ENCODE results near the gene MAP3K2. TPM values are rescaled to one million over a fixed set of nuclear protein-coding genes. Genes with fewer than 3 reads are reported as not detected.

MAP3K2 gene
- total RNA-seq, 1 donor from 2014 or later = 66.1 TPM

DNA sequence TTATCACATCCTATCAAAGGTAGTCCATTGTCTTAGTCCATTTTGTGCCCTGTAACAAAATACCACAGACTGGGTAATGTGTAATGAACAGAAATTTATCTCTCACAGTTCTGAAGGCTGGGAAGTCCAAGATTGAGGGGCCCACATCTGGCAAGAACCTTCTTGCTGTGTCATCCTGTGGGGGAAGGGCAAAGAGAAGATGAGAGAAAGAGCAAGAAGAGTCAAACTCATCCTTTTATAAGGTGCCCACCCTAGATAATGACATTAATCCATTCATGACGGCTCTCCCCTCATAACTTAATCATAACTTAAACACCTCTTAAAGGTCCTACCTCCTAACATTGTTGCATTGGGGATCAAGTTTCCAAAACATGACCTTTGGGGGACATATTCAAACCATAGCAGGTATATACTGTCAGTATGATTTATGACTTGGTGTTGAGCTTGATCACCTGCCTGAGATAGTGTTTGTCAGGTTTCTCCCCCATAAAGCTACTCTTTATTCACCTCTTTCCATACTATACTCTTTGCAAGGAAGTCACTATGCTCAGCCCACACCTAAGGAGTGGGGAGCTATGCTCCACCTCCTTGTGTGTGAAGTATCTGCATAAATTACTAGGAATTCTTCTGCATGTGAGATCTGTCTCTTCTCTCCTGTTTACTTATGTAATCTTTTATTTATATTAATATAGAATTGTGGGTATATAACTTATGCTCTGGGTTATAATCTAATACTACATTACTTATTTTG, 5.2 kb upstream of the MAP3K2 start:
- DNase-seq (ENCODE audit: low spot score) = no peak
- peaks cover 4% of the 10 kb centered on the region for H3K36me3 Mint-ChIP-seq (ENCODE audit: low read depth)
- peak overlapping the region; percentile 35 for H3K27ac Mint-ChIP-seq
- peaks cover 8% of the 10 kb centered on the region for H3K9me3 Mint-ChIP-seq
- no peak overlapping the region for H3K4me3 Mint-ChIP-seq
- H3K27me3 Mint-ChIP-seq (ENCODE audit: insufficient read depth) = no peaks in the 10 kb centered on the region
- intact Hi-C loops (cut with micrococcal nuclease) = no loop called here
- peaks cover 50% of the 10 kb centered on the region for H3K4me1 Mint-ChIP-seq (ENCODE audit: low read depth)

DNA sequence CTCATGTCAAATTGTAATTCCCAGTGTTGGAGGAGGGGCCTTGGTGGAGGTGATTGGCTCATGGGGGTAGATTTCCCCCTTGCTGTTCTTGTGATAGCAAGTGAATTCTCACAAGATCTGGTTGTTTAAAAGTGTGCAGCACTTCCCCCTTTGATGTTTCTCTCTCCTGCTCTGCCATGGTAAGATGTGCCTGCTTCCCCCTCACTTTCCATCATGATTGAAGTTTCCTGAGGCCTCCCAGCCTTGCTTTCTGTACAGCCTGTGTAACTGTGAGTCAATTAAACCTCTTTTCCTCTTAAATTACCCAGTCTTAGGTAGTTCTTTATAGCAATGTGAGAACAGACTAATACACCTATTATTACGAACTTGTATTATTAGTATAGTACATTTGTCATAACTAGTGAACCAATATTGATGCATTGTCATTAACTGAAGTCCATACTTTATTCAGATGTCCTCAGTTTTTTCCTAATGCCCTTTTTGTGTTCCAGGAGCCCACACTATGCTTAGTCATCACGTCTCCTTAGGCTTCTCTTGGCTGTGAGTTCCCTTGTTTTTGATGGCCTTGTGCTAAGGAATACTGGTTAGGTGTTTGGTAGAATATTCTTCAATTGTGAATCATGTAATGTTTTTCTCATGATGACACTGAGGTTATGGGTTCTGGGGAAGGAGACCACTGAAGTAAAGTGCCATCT, 4.5 kb upstream of the MAP3K2 start:
- H3K4me1 Mint-ChIP-seq (ENCODE audit: low read depth) = peaks cover 48% of the 10 kb centered on the region
- intact Hi-C loops (cut with micrococcal nuclease) = no loop called here
- H3K27me3 Mint-ChIP-seq (ENCODE audit: insufficient read depth) = no peaks in the 10 kb centered on the region
- H3K36me3 Mint-ChIP-seq (ENCODE audit: low read depth) = peaks cover 4% of the 10 kb centered on the region
- H3K4me3 Mint-ChIP-seq = no peak overlapping the region
- DNase-seq (ENCODE audit: low spot score) = no peak
- peak overlapping the region; percentile 61 for H3K27ac Mint-ChIP-seq
- H3K9me3 Mint-ChIP-seq = peaks cover 8% of the 10 kb centered on the region

DNA sequence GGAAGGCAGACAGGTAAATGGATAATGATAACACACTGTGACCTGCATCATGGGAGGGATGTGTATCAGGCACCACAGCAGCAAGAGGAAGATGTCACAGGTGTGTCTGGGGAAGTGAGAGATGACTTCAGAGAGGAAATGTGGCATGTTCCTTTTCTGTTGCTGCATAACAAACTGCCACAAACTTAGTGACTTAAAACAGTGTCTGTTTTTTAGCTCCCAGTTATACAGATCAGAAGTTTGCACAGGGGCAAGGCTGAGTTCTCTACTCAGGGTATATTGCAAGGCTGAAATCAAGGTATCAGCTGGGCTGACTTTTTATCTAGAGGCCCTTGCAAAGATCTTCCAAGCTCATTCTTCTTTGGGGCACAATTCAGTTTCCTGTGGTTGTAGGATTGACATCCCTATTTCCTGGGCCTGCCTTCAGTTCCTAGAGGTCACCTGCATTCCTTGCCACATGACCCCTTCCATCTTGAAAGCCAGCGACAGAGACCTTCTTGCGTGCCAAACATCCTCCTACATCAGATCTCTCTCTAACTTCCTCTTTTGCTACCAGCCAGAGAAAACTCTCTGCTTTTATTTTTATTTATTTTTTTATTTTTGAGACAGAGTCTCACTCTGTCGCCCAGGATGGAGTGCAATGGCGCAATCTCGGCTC, 2.1 kb upstream of the MAP3K2 start:
- peak overlapping the region; percentile 94 for H3K27ac Mint-ChIP-seq
- peak overlapping the region; percentile 17 for H3K4me3 Mint-ChIP-seq
- peaks cover 8% of the 10 kb centered on the region for H3K9me3 Mint-ChIP-seq
- intact Hi-C loops (cut with micrococcal nuclease) = loop anchor here (5.0 kb wide), 2 partner anchors 422 to 733 kb away; partner anchors contain the start of genes GYPC and WDR33
- H3K4me1 Mint-ChIP-seq (ENCODE audit: low read depth) = peaks cover 70% of the 10 kb centered on the region
- no peaks in the 10 kb centered on the region for H3K27me3 Mint-ChIP-seq (ENCODE audit: insufficient read depth)
- DNase-seq (ENCODE audit: low spot score) = peak; percentile 25
- H3K36me3 Mint-ChIP-seq (ENCODE audit: low read depth) = peaks cover 11% of the 10 kb centered on the region

DNA sequence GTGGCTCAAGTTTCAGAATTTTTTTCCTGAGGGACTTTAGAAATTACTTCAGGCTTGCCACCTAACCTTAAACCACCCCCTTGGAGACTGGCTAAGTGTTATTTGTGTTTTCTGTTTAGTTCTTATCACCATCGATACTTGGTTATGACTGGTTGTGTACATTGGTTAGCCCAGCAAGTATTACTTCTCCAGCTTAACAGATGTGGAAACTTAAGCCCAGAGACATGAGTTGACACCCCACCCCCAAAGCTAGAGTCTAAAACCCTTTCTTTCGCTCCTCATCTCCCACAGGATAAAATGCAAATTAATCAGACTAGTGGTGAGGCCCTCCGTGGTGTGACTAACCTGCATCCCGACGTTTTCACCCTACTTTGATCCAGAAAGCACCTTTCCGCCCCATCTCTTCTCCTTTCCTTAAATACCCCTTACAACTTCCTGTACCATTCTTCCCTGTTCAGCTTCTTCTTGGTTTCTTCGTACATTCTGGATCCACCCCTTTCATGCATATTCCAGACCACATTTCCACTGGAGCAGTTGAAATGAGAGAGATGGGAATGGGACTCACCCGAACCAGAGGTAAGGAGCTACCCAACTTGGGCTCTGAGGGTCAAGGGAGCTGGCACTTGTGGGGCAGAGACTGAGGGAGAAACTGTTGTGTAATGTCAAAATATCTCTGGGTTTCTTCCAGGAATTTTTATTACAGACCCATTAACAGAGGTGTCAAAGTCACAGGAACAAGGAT, 819 bp upstream of the MAP3K2 start:
- H3K4me1 Mint-ChIP-seq (ENCODE audit: low read depth) = peaks cover 79% of the 10 kb centered on the region
- H3K36me3 Mint-ChIP-seq (ENCODE audit: low read depth) = peaks cover 13% of the 10 kb centered on the region
- H3K27ac Mint-ChIP-seq = peak overlapping the region; percentile 98
- H3K27me3 Mint-ChIP-seq (ENCODE audit: insufficient read depth) = no peaks in the 10 kb centered on the region
- H3K9me3 Mint-ChIP-seq = peaks cover 8% of the 10 kb centered on the region
- intact Hi-C loops (cut with micrococcal nuclease) = loop anchor here (1.0 to 5.0 kb wide), 8 partner anchors 10 to 731 kb away; partner anchors contain the start of genes ERCC3, GYPC and WDR33
- DNase-seq (ENCODE audit: low spot score) = peak; percentile 9
- peak overlapping the region; percentile 80 for H3K4me3 Mint-ChIP-seq

DNA sequence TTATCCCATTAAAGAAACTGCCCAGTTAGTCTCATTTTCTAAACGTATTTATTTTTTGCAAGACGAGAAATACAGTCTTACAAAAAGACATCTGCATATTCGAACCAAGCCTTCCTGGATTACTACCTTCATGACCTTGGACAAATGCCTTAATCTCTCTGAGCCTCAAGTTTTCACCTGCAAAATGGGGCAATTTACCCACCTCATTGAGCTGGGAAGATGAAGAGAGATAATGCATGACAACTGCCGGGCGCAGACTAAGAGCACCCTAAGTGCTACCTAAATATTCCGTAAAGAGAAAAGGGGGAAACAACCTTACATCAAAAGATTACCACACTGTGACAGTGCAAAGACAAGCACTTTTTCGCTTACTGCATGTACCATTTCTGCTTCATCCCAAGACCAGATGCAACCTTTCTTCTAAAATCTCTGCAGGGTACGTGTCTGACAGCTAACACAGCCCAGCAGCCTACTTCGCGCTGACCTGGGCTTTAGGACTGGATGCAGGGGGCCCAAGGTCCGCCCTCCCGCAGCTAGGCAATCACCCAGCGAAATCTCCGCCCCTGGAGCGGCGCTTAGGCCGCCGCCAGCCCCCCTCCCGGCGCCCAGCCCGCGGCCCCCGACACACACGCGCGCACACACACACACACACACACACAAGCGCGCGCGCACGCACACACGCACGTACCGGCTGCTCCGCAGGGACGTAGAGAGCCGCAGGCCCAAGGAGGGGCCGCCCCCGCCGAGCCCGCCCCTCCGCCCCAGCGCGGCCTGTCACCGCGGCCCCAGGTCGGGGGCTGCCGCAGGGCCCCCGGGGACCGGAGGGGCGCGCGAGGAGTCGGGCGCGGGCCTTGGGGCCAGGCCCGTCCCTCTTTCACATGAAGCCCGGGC, 766 bp downstream of the MAP3K2 start:
- Mint-ChIP-seq H3K4me1 (ENCODE audit: low read depth) (peaks cover 66% of the 10 kb centered on the region), H3K9me3 (no peaks in the 10 kb centered on the region), H3K27me3 (ENCODE audit: insufficient read depth) (no peaks in the 10 kb centered on the region), H3K4me3 (peak overlapping the region; percentile 96), H3K27ac (peak overlapping the region; percentile 85), H3K36me3 (ENCODE audit: low read depth) (peaks cover 21% of the 10 kb centered on the region)
- intact Hi-C loops (cut with micrococcal nuclease) = loop anchor here (1.0 to 5.0 kb wide), 8 partner anchors 29 to 730 kb away; partner anchors contain the start of genes GYPC, IWS1, SAP130 and SFT2D3
- peak; percentile 74 for DNase-seq (ENCODE audit: low spot score)

DNA sequence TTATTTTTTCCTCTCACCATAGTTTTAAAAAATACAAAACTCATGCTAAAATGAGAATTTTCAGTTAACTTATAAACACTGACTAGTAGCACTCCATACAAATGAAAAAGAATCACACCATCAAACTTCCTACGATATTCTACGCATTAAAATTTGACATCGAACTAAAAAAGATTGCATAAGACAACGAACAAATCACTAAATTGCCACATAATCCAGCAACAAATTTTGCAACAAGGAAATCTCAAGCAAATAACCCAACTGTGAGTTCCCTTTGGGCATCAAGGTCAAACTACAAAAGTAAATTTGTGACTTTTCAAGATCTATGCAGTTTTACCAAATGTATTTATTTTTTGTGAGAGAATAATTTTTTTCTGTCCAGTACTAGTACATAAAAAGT, 1.5 kb downstream of the MAP3K2 start:
- H3K4me1 Mint-ChIP-seq (ENCODE audit: low read depth) = peaks cover 66% of the 10 kb centered on the region
- peak overlapping the region; percentile 42 for H3K27ac Mint-ChIP-seq
- no peaks in the 10 kb centered on the region for H3K27me3 Mint-ChIP-seq (ENCODE audit: insufficient read depth)
- no peak for DNase-seq (ENCODE audit: low spot score)
- peak overlapping the region; percentile 96 for H3K4me3 Mint-ChIP-seq
- no peaks in the 10 kb centered on the region for H3K9me3 Mint-ChIP-seq
- intact Hi-C loops (cut with micrococcal nuclease) = loop anchor here (2.0 to 5.0 kb wide), 3 partner anchors 315 to 729 kb away; partner anchors contain the start of genes GYPC, SFT2D3 and WDR33
- H3K36me3 Mint-ChIP-seq (ENCODE audit: low read depth) = peaks cover 21% of the 10 kb centered on the region

DNA sequence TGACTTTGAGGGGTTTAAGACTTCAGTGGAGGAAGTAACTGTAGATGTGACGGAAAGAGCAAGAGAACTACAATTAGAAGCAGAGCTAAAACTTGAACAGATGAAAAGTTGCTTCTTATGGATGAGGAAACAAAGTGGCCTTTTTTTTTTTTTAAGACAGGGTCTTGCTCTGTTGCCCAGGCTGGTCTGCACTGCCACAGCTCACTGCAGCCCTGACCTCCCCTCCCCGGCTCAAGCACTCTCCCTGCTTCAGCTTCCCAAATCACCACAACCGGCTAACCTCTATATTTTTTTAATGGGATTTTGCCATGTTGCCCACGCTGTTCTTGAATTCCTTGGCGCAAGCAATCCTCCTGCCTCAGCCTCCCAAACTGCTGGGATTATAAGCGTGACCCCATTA, 3.2 kb downstream of the MAP3K2 start:
- Mint-ChIP-seq H3K27me3 (ENCODE audit: insufficient read depth) (no peaks in the 10 kb centered on the region), H3K4me1 (ENCODE audit: low read depth) (peaks cover 68% of the 10 kb centered on the region), H3K4me3 (peak overlapping the region; percentile 30), H3K9me3 (no peaks in the 10 kb centered on the region), H3K27ac (no peak overlapping the region), H3K36me3 (ENCODE audit: low read depth) (peaks cover 21% of the 10 kb centered on the region)
- no peak for DNase-seq (ENCODE audit: low spot score)
- intact Hi-C loops (cut with micrococcal nuclease) = no loop called here

DNA sequence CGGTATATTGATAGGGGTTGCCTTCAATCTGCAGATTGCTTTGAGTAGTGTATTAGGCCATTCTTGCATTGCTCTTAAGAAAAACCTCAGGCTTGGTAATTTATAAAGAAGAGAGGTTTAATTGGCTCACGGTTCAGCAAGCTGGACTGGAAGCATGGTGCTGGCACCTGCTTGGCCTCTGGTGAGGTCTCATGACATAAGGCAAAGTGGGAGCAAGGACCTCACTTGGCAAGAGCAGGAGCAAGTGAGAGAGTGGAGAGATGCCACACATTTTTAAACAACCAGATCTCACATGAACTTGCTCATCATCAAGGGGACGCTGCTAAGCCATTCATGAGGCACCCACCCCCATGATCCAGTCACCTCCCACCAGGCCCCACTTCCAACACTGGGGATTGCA, 4.9 kb downstream of the MAP3K2 start:
- peaks cover 21% of the 10 kb centered on the region for H3K36me3 Mint-ChIP-seq (ENCODE audit: low read depth)
- no peak overlapping the region for H3K4me3 Mint-ChIP-seq
- peaks cover 62% of the 10 kb centered on the region for H3K4me1 Mint-ChIP-seq (ENCODE audit: low read depth)
- H3K27ac Mint-ChIP-seq = no peak overlapping the region
- DNase-seq (ENCODE audit: low spot score) = no peak
- intact Hi-C loops (cut with micrococcal nuclease) = no loop called here
- H3K27me3 Mint-ChIP-seq (ENCODE audit: insufficient read depth) = no peaks in the 10 kb centered on the region
- H3K9me3 Mint-ChIP-seq = no peaks in the 10 kb centered on the region

DNA sequence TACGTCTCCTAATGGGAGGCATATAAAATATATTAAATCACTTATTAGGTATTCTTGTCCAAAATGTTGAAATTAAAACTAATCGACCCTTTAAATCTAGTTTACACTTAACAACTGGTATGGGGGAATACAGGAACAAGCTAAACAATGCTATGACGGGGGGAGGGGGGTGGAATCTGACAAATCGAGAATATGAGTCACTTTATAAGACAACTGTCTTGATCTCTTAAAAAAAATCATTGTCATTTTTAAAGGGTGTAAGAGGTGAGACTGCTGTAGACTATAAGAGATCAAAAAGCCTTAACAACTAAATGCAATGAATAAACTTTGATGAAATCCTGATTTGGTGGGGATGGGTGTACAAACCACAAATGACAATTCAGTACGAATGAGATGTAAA, 6.0 kb downstream of the MAP3K2 start:
- Mint-ChIP-seq H3K27me3 (ENCODE audit: insufficient read depth) (no peaks in the 10 kb centered on the region), H3K27ac (no peak overlapping the region), H3K4me1 (ENCODE audit: low read depth) (peaks cover 65% of the 10 kb centered on the region), H3K36me3 (ENCODE audit: low read depth) (peaks cover 19% of the 10 kb centered on the region), H3K4me3 (no peak overlapping the region), H3K9me3 (no peaks in the 10 kb centered on the region)
- DNase-seq (ENCODE audit: low spot score) = no peak
- intact Hi-C loops (cut with micrococcal nuclease) = no loop called here

DNA sequence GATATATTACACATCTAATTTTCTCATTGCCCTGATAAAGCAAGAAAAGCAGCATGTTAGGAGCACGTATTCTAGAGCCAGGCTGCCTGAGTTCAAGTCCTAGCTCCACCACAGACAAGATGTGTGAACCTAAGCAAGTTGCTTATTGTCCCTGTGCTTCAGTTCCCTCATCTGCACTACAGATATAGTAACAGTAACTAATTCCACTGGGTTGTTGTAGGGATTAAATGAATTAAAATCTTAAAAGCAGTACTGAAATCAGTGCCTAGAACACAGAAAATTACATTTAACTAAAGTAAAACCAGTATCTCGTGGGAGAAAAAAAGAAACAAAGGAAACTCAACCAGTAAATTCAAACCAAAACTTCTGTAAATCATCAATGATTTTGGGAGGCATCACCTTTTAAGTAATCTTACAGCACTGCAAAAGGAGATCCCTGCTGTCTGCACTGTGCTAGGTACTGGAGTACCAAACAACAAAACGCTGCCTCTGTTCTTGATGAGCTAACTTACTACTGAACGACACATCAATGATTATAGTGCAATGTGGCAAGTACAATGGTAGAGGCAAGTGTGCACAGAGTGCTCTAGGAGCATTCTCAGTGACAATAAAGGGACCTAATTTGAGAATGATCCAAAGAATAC, 7.9 kb downstream of the MAP3K2 start:
- Mint-ChIP-seq H3K36me3 (ENCODE audit: low read depth) (peaks cover 20% of the 10 kb centered on the region), H3K4me3 (no peak overlapping the region), H3K9me3 (peaks cover 8% of the 10 kb centered on the region), H3K4me1 (ENCODE audit: low read depth) (peaks cover 45% of the 10 kb centered on the region), H3K27ac (no peak overlapping the region), H3K27me3 (ENCODE audit: insufficient read depth) (no peaks in the 10 kb centered on the region)
- intact Hi-C loops (cut with micrococcal nuclease) = no loop called here
- DNase-seq (ENCODE audit: low spot score) = no peak

DNA sequence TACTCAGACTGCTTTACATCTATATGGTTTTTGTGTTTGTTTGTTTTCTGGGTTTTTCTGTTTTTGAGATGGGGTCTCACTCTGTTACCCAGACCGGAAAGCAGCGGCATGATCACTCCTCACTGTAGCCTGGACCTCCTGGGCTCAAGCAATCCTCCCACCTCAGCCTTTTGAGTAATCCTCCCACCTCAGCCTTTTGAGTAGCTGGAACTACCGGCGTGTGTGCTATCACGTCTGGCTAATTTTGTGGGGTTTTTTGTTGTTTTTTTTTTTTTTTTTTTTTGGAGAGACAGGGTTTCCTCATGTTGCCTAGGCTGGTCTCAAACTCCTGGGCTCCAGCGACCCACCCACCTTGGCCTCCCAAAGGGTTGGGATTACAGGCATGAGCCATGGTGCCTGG, 9.1 kb downstream of the MAP3K2 start:
- DNase-seq (ENCODE audit: low spot score) = no peak
- Mint-ChIP-seq H3K36me3 (ENCODE audit: low read depth) (peaks cover 21% of the 10 kb centered on the region), H3K9me3 (peaks cover 18% of the 10 kb centered on the region), H3K27ac (no peak overlapping the region), H3K4me3 (no peak overlapping the region), H3K27me3 (ENCODE audit: insufficient read depth) (no peaks in the 10 kb centered on the region), H3K4me1 (ENCODE audit: low read depth) (peaks cover 37% of the 10 kb centered on the region)
- intact Hi-C loops (cut with micrococcal nuclease) = no loop called here
